ENCODE results near the gene CEP135.
"Not testable (repeated sequence)": the region's sequence is repeated elsewhere in the genome, so short reads cannot be mapped to it uniquely, and the experiment has no call there.

CEP135 gene

GRCh38 chr4:56058555-56058954 lies 109.8 kb downstream of the CEP135 start:
- no peak for TF ChIP-seq CTCF (IDR thresholded peaks at IDR 0.05; ENCODE audit: low read depth, low read length, missing control alignments)
- no peak for DNase-seq (ENCODE audit: low read depth)
- no peak overlapping the region for H3K4me3 ChIP-seq (ENCODE audit: low read depth, low read length)

GRCh38 chr4:56060036-56060435 lies 111.3 kb downstream of the CEP135 start:
- DNase-seq (ENCODE audit: low read depth): no peak
- no peak overlapping the region for H3K4me3 ChIP-seq (ENCODE audit: low read depth, low read length)
- no peak for TF ChIP-seq CTCF (IDR thresholded peaks at IDR 0.05; ENCODE audit: low read depth, low read length, missing control alignments)

- TF ChIP-seq CTCF (IDR thresholded peaks at IDR 0.05; ENCODE audit: low read depth, low read length, missing control alignments): no peak
- H3K4me3 ChIP-seq (ENCODE audit: low read depth, low read length): no peak overlapping the region
- no peak for DNase-seq (ENCODE audit: low read depth)
Observed at GRCh38 chr4:56062106-56062505, 113.4 kb downstream of the CEP135 start.

- no peak for TF ChIP-seq CTCF (IDR thresholded peaks at IDR 0.05; ENCODE audit: low read depth, low read length, missing control alignments)
- no peak overlapping the region for H3K4me3 ChIP-seq (ENCODE audit: low read depth, low read length)
- no peak for DNase-seq (ENCODE audit: low read depth)
Observed at GRCh38 chr4:56062526-56063145, 113.9 kb downstream of the CEP135 start.

GRCh38 chr4:56066493-56066892 lies 117.7 kb downstream of the CEP135 start:
- DNase-seq (ENCODE audit: low read depth): no peak
- no peak for TF ChIP-seq CTCF (IDR thresholded peaks at IDR 0.05; ENCODE audit: low read depth, low read length, missing control alignments)
- H3K4me3 ChIP-seq (ENCODE audit: low read depth, low read length): no peak overlapping the region

- no peak for DNase-seq (ENCODE audit: low read depth)
- no peak overlapping the region for H3K4me3 ChIP-seq (ENCODE audit: low read depth, low read length)
- no peak for TF ChIP-seq CTCF (IDR thresholded peaks at IDR 0.05; ENCODE audit: low read depth, low read length, missing control alignments)
Observed at GRCh38 chr4:56067826-56068225, 119.1 kb downstream of the CEP135 start.

GRCh38 chr4:56072730-56073129 lies 124.0 kb downstream of the CEP135 start:
- H3K4me3 ChIP-seq (ENCODE audit: low read depth, low read length); DNase-seq (ENCODE audit: low read depth): not testable (repeated sequence)

All from GM12864 (cell line).